H9 (cell line): ENCODE measurements around the gene GPC6. TPM values are rescaled to one million over a fixed set of nuclear protein-coding genes. Genes with fewer than 3 reads are reported as not detected.

Experiments
- DNase-seq: peaks from one replicate; pipeline ENCODE4 v3.0.0-alpha.2; 2017
- H2AFZ ChIP-seq: one replicate; pipeline ENCODE4 v1.6.1; 2013; ENCODE audit warnings: mild to moderate bottlenecking, low read length, control low read depth, moderate library complexity
- H2AK5ac ChIP-seq: 2 replicates; pipeline ENCODE4 v1.6.1; 2013; ENCODE audit warnings: low read length, control low read depth, mixed read lengths; ENCODE audit not compliant: insufficient read length
- H2BK120ac ChIP-seq: one replicate; pipeline ENCODE4 v1.6.1; 2013; ENCODE audit warnings: low read depth, mild to moderate bottlenecking, low read length, control low read depth, inconsistent platforms; ENCODE audit not compliant: poor library complexity, severe bottlenecking
- H2BK12ac ChIP-seq: 2 replicates; pipeline ENCODE4 v1.6.1; 2013; ENCODE audit warnings: low read length, control low read depth, mixed read lengths, low read depth; ENCODE audit not compliant: insufficient read length
- H2BK15ac ChIP-seq: 2 replicates; pipeline ENCODE4 v1.6.1; 2013; ENCODE audit warnings: low read depth, low read length, control low read depth
- H2BK20ac ChIP-seq: one replicate; pipeline ENCODE4 v1.6.1; 2013; ENCODE audit warnings: low read depth, mild to moderate bottlenecking, low read length, control low read depth, inconsistent platforms; ENCODE audit not compliant: poor library complexity, severe bottlenecking
- H2BK5ac ChIP-seq: 2 replicates; pipeline ENCODE4 v1.6.1; 2013; ENCODE audit warnings: low read length, control low read depth, mixed read lengths; ENCODE audit not compliant: insufficient read length
- H3K14ac ChIP-seq: 2 replicates; pipeline ENCODE4 v1.6.1; 2013; ENCODE audit warnings: low read length, control low read depth; ENCODE audit not compliant: insufficient read depth
- H3K18ac ChIP-seq: 2 replicates; pipeline ENCODE4 v1.6.1; 2013; ENCODE audit warnings: low read depth, mild to moderate bottlenecking, mixed read lengths, low read length, control low read depth; ENCODE audit not compliant: insufficient read length
- H3K23ac ChIP-seq: 2 replicates; pipeline ENCODE4 v1.6.1; 2013; ENCODE audit warnings: low read length, control low read depth, mixed read lengths, low read depth; ENCODE audit not compliant: insufficient read length
- H3K23me2 ChIP-seq: 2 replicates; pipeline ENCODE4 v1.6.1; 2013; ENCODE audit warnings: low read depth, mild to moderate bottlenecking, mixed read lengths, low read length, control low read depth; ENCODE audit not compliant: insufficient read length, poor library complexity, severe bottlenecking
- H3K27ac ChIP-seq: 2 replicates; pipeline ENCODE4 v1.5.1; 2013; ENCODE audit warnings: low read length, control low read depth, mixed read lengths, low read depth; ENCODE audit not compliant: insufficient read length
- H3K27me3 ChIP-seq: 2 replicates; pipeline ENCODE4 v1.6.1; 2013; ENCODE audit warnings: low read length, control low read depth, inconsistent platforms; ENCODE audit not compliant: insufficient read depth
- H3K4ac ChIP-seq: 2 replicates; pipeline ENCODE4 v1.6.1; 2013; ENCODE audit warnings: low read depth, mild to moderate bottlenecking, control low read depth, inconsistent platforms, low read length, moderate library complexity
- H3K4me1 ChIP-seq: 2 replicates; pipeline ENCODE4 v1.6.1; 2013; ENCODE audit warnings: low read length, control low read depth, inconsistent platforms; ENCODE audit not compliant: insufficient read depth
- H3K4me2 ChIP-seq: 2 replicates; pipeline ENCODE4 v1.6.1; 2013; ENCODE audit warnings: low read length, control low read depth, mixed read lengths; ENCODE audit not compliant: insufficient read length, insufficient read depth
- H3K56ac ChIP-seq: 2 replicates; pipeline ENCODE4 v1.6.1; 2013; ENCODE audit warnings: low read depth, mild to moderate bottlenecking, mixed read lengths, low read length, control low read depth; ENCODE audit not compliant: insufficient read length
- H3K79me1 ChIP-seq: 2 replicates; pipeline ENCODE4 v1.6.1; 2013; ENCODE audit warnings: low read depth, mild to moderate bottlenecking, moderate library complexity, low read length, control low read depth, inconsistent platforms; ENCODE audit not compliant: insufficient read depth, poor library complexity, severe bottlenecking
- H3K79me2 ChIP-seq: 2 replicates; pipeline ENCODE4 v1.6.1; 2013; ENCODE audit warnings: low read length, control low read depth, inconsistent platforms; ENCODE audit not compliant: insufficient read depth
- H3K9ac ChIP-seq: 2 replicates; pipeline ENCODE4 v1.6.1; 2013; ENCODE audit warnings: low read length, control low read depth, mixed read lengths; ENCODE audit not compliant: insufficient read length; ENCODE audit errors: extremely low read depth
- H3K9me3 ChIP-seq: one replicate; pipeline ENCODE4 v1.6.1; 2013; ENCODE audit warnings: low read depth, low read length, inconsistent platforms; ENCODE audit not compliant: control insufficient read depth
- H3T11ph ChIP-seq: one replicate; pipeline ENCODE4 v1.6.1; 2013; ENCODE audit warnings: mild to moderate bottlenecking, low read length, control low read depth, inconsistent platforms
- H4K20me1 ChIP-seq: one replicate; pipeline ENCODE4 v1.6.1; 2013; ENCODE audit not compliant: control insufficient read depth, insufficient read length, insufficient read depth
- H4K5ac ChIP-seq: 2 replicates; pipeline ENCODE4 v1.6.1; 2013; ENCODE audit warnings: low read depth, mild to moderate bottlenecking, mixed read lengths, low read length, control low read depth; ENCODE audit not compliant: insufficient read length
- H4K8ac ChIP-seq: replicated peaks from 2 replicates; pipeline ENCODE4 v1.6.1; 2013; ENCODE audit warnings: low read length, control low read depth, mixed read lengths, low read depth; ENCODE audit not compliant: insufficient read length
- H4K91ac ChIP-seq: 2 replicates; pipeline ENCODE4 v1.6.1; 2013; ENCODE audit warnings: low read depth, mild to moderate bottlenecking, moderate library complexity, mixed read lengths, low read length, control low read depth; ENCODE audit not compliant: insufficient read length
- H3K27ac Mint-ChIP-seq, 3 experiments: 2 replicates in 2 of 3; 3 replicates in 1 of 3; pipeline ENCODE4 v1.8.0; 2020 to 2021; ENCODE audit warnings: mixed read lengths in 3 of 3, mild to moderate bottlenecking in 1 of 3, moderate library complexity in 1 of 3
- H3K27me3 Mint-ChIP-seq: 2 replicates; pipeline ENCODE4 v1.8.0; 2021; ENCODE audit warnings: low read depth, mild to moderate bottlenecking, moderate library complexity, mixed read lengths
- H3K36me3 Mint-ChIP-seq, 3 experiments: 2 replicates in 2 of 3; 3 replicates in 1 of 3; pipeline ENCODE4 v1.8.0; 2020 to 2021; ENCODE audit warnings: low read depth in 3 of 3, mixed read lengths in 3 of 3; ENCODE audit not compliant: insufficient read depth in 1 of 3
- H3K4me1 Mint-ChIP-seq, 2 experiments: 2 replicates each; pipeline ENCODE4 v1.8.0; 2020; ENCODE audit warnings: mixed read lengths in 2 of 2
- H3K4me3 Mint-ChIP-seq, 2 experiments: 2 replicates in 1 of 2; 3 replicates in 1 of 2; pipeline ENCODE4 v1.8.0; 2020 to 2021; ENCODE audit warnings: mild to moderate bottlenecking in 2 of 2, mixed read lengths in 2 of 2, moderate library complexity in 1 of 2
- H3K9me3 Mint-ChIP-seq, 2 experiments: 2 replicates in 1 of 2; 3 replicates in 1 of 2; pipeline ENCODE4 v1.8.0; 2020; ENCODE audit warnings: mild to moderate bottlenecking in 2 of 2, mixed read lengths in 2 of 2, moderate library complexity in 1 of 2
- WGBS: extraction: QIAGEN DNeasy Blood & Tissue Kit; methylation state at CpG from one replicate; pipeline ENCODE4 v1.1.7; 2013; ENCODE audit warnings: missing lambda C conversion rate, low lambda C conversion rate, mixed read lengths; ENCODE audit not compliant: insufficient read length; ENCODE audit errors: extremely low coverage; 5-methylcytosine and 5-hydroxymethylcytosine counted together
- total RNA-seq: library from RNA; stranded (reverse); gene quantifications from 2 replicates; pipeline ENCODE4 v1.2.1, GENCODE V29; 2021
- TF ChIP-seq, protein P1 (sequence below): fragments of 200-600 bp; sonication (generic); conservative IDR thresholded peaks from 3 replicates; pipeline ENCODE4 v1.8.0; 2021; ENCODE audit warnings: antibody characterized with exemption, mild to moderate bottlenecking

The GPC6 gene
- total RNA-seq, 1 experiment from 2014 or later, result 15.6 TPM

DNA sequence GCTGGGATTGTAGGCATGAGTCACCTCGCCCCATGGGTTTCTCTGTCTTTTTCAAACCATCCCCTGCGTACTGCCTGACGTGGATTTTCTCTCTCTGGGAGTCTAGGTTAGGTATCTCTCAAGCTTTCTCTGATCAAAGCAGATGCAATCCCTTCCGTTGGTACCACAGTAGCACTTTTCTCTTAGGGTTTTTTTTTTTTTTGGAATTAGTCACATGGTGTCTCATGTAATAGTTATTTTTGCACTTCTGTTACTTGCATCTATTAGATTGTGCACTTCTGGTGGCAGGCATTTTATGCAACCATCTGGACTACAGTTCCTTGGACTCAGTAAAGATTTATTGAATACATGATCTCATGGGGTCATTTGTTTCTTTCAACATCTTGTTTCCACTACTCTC, 72.1 kb downstream of the GPC6 start:
- no peak overlapping the region for H3K27ac ChIP-seq
- no peak overlapping the region for H2AFZ ChIP-seq
- no peak overlapping the region for H3K56ac ChIP-seq
- H3K4ac ChIP-seq, result no peak overlapping the region
- no peaks in the 10 kb centered on the region for H3K27me3 ChIP-seq
- H3K9me3 ChIP-seq, result no peaks in the 10 kb centered on the region
- no peak overlapping the region for H2BK120ac ChIP-seq
- TF ChIP-seq, protein P1, sequence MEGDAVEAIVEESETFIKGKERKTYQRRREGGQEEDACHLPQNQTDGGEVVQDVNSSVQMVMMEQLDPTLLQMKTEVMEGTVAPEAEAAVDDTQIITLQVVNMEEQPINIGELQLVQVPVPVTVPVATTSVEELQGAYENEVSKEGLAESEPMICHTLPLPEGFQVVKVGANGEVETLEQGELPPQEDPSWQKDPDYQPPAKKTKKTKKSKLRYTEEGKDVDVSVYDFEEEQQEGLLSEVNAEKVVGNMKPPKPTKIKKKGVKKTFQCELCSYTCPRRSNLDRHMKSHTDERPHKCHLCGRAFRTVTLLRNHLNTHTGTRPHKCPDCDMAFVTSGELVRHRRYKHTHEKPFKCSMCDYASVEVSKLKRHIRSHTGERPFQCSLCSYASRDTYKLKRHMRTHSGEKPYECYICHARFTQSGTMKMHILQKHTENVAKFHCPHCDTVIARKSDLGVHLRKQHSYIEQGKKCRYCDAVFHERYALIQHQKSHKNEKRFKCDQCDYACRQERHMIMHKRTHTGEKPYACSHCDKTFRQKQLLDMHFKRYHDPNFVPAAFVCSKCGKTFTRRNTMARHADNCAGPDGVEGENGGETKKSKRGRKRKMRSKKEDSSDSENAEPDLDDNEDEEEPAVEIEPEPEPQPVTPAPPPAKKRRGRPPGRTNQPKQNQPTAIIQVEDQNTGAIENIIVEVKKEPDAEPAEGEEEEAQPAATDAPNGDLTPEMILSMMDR, result no peak
- no peak overlapping the region for H3K18ac ChIP-seq
- no peak for DNase-seq
- H4K20me1 ChIP-seq, result no peaks in the 10 kb centered on the region
- H3K36me3 Mint-ChIP-seq, result peaks cover 0 to 2% (median 0%) of the 10 kb centered on the region in 3 experiments; a peak in 2 of 7 replicates
- no peaks in the 10 kb centered on the region for H3K23me2 ChIP-seq
- H2BK20ac ChIP-seq, result no peak overlapping the region
- no peak overlapping the region for H3K9ac ChIP-seq
- no peak overlapping the region for H4K5ac ChIP-seq
- no peaks in the 10 kb centered on the region; a peak in 1 of 5 replicates for H3K9me3 Mint-ChIP-seq
- no peak overlapping the region for H3K4me2 ChIP-seq
- H3K27ac Mint-ChIP-seq, result no peak overlapping the region; a peak in 1 of 7 replicates
- H3K27me3 Mint-ChIP-seq, result no peaks in the 10 kb centered on the region
- no peaks in the 10 kb centered on the region for H3K4me1 ChIP-seq
- no peaks in the 10 kb centered on the region for H3K79me1 ChIP-seq
- no peak overlapping the region for H3T11ph ChIP-seq
- H3K4me3 Mint-ChIP-seq, result no peak overlapping the region
- H3K14ac ChIP-seq, result no peak overlapping the region
- no peak overlapping the region for H2BK5ac ChIP-seq
- H4K91ac ChIP-seq, result no peak overlapping the region
- no peak overlapping the region for H2AK5ac ChIP-seq
- no peak overlapping the region for H2BK12ac ChIP-seq
- H3K4me1 Mint-ChIP-seq, result peaks cover 11 to 13% of the 10 kb centered on the region in 2 experiments
- H3K79me2 ChIP-seq, result peaks cover 1% of the 10 kb centered on the region; the same call in 1 of the 2 replicates
- no CpG with 5 or more reads among the region's 4 CpGs for WGBS
- H2BK15ac ChIP-seq, result no peak overlapping the region
- H3K23ac ChIP-seq, result no peak overlapping the region
- H4K8ac ChIP-seq, result no peak overlapping the region
